ENCODE measurements around the gene CFAP46. TPM values are rescaled to one million over a fixed set of nuclear protein-coding genes. Genes with fewer than 3 reads are reported as not detected.
"Not testable (repeated sequence)": the region's sequence is repeated elsewhere in the genome, so short reads cannot be mapped to it uniquely, and the experiment has no call there.

The CFAP46 gene
- total RNA-seq, 2 donors from 2014 or later = 0.45 TPM; not detected in 1

DNA sequence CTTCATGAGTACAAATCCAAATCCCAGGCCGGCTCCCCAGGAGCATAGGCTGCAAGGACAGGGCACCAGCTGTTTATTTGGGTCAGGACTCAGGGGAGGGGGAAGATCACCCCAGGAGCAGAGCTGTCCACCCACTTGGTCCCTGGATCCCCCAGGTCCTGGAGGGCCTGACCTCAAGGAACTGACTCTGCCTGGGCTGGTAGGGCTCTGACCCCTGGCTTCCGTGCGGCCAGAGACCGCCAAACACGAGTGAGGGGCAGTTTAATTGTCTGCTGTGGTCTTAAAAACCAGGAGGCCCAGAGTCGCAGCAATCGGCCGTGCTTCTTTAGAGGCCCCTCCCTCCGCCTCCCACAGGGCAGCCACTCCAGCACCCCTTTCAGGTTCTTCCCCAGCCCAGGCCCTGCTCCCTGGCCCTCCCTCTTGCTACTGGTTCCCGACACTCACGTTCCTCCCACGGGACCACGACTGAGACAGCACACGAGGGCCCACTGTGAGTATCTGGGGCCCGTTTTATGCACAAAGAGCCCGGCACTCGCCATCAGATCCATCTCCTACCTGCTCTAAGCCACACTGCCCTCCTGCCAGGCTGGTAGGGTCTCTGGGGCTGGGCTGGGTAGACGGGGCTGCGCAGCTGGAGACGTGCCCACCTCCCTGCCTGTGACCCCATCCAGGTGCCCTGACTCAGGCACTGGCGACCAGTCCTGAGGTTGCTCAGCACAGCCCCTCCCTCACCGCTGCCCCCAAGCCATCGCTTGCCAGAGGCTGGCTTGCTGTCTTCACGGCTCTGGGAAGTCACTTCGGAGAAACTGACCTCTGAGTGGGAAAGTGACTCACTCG lies 30.0 kb upstream of the CFAP46 start:
- Mint-ChIP-seq H3K27ac (no peak overlapping the region), H3K9me3 (no peaks in the 10 kb centered on the region), H3K36me3 (peaks cover 0 to 4% of the 10 kb centered on the region in 2 donors)
- DNase-seq (ENCODE audit: low spot score in 2 of 2) = peak in 1 of 2 donors; percentile 39
- no peak for ATAC-seq

DNA sequence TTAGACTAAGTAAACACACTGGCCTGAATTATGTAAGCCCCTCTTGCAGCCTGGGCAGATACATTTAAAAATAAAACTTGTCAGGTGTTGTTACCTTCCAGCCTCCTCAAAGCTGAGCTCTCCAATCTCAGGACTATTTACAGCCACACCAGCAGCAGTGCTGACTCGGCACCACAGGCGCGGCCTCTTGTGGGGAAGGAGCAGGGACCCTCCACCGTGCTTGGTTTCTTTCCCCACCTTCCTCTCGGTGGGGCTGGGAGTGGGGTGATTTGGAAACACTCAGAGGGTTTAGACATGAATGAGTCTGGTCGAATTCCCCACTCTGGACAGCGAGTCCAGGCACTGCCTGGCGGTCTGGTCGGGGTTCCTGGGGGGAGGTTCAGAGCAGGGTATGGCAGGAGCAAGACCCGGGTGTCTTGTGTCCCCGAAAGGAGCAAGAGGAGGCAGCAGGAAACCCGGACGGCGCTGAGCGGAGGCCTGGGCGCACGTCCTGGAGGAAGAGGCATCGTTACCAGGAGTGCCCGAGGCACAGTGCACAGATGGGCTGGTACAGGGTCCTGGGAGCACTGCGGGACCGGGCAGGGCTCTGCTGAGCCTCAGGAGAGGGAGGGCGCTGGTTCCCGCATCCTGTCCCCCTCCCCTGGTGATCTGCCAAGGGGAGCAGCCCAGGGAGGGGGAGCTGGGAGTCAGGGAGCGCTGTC lies 29.2 kb upstream of the CFAP46 start:
- H3K9me3 Mint-ChIP-seq = no peaks in the 10 kb centered on the region
- ATAC-seq (no peak), DNase-seq (ENCODE audit: low spot score in 2 of 2) (no peak)
- peaks cover 0 to 4% of the 10 kb centered on the region in 2 donors for H3K36me3 Mint-ChIP-seq
- no peak overlapping the region for H3K27ac Mint-ChIP-seq

DNA sequence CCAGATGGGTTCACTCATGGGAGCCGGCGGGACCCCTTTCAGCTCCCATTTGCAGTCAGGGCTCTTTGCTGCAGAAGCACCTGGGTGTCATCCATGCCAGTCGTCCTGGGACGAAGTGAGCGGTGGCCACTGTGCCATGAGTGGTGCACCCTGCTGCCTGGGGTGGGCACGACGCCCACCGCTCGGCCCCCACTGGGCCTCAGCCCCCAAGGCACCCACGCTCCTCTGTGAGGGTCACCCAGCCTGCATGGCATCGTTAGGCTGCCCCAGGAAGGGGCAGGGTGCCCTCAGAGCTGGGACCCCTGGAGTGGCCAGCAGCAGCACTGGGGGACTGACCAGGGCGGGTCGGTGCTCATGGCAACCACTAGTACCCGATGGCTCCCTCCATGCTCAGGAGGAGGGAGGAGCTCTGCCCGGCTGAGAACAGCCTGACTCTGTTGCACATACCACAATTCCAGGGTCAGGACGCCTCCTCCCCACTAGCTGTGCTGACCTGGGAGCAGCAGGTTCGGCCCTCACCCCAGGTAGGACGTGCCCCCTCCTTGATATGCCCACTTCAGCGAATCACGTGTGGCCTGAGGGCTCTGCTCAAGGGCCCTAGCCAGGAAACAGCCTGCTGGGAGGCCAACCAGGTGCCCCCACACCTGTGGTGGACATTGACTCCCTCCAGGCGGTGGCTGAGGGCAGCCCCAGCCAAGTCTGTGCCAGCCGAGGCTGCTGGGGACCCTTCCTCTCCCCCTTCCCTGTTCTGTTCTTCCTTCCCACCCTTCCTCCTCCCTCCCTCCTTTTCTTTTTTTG lies 28.5 kb upstream of the CFAP46 start:
- Mint-ChIP-seq H3K9me3 (no peaks in the 10 kb centered on the region), H3K36me3 (peaks cover under 1 to 5% of the 10 kb centered on the region in 2 donors), H3K27ac (no peak overlapping the region)
- no peak for ATAC-seq
- DNase-seq (ENCODE audit: low spot score in 2 of 2) = no peak

DNA sequence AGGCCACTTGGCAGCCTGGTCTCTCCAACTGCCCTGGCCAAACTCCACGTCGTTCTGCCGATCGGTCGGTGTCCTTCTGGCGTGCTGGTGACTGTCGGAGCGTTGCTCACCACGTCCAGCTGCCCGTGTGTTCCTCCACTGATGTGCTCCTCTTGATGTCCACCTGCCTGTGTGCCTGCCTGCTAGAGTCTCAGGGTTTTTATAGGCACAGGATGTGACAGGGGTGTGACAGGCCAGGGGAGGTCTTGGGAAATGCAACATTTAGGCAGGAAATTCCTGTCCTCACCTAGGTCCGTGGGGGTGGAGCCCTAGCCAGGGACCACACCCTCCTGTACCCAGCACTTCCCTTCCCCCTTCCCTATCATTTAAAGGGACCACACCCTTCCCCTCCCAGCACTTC lies 25.2 kb upstream of the CFAP46 start:
- no peaks in the 10 kb centered on the region for H3K9me3 Mint-ChIP-seq
- peaks cover 5 to 10% of the 10 kb centered on the region in 2 donors for H3K36me3 Mint-ChIP-seq
- DNase-seq (ENCODE audit: low spot score in 2 of 2) (no peak), ATAC-seq (no peak)
- H3K27ac Mint-ChIP-seq = no peak overlapping the region

DNA sequence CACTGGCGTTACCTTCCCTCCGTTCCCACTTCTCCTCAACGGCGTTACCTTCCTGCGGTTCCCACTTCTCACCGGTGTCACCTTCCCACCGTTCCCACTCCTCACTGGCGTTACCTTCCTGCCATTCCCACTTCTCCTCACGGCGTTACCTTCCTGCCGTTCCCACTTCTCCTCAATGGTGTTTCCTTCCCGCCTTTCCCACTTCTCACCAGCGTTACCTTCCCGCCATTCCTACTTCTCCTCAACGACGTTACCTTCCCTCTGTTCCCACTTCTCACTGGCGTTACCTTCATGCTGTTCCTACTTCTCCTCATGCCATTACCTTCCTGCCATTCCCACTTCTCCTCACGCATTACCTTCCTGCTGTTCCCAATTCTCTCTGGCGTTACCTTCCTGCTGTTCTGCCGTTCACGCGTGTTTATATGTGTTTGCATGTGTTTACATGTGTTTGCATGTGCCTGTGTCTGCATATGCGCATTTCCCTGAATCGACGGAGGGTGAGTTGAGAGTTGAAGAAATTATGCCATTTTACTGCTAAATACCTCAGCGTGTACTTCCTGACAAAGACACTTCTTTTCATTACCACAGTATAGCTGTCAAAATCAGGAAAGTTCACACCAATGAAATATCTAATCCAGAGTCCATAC lies 23.2 kb upstream of the CFAP46 start:
- no peaks in the 10 kb centered on the region for H3K9me3 Mint-ChIP-seq
- DNase-seq (ENCODE audit: low spot score in 2 of 2) (no peak), ATAC-seq (no peak)
- peaks cover 5% of the 10 kb centered on the region in 2 donors for H3K36me3 Mint-ChIP-seq
- H3K27ac Mint-ChIP-seq = no peak overlapping the region

GRCh38 chr10:132964707-132965410 lies 22.5 kb upstream of the CFAP46 start:
- not testable (repeated sequence) for H3K36me3 Mint-ChIP-seq; DNase-seq (ENCODE audit: low spot score in 2 of 2); H3K27ac Mint-ChIP-seq; H3K9me3 Mint-ChIP-seq; ATAC-seq

- H3K9me3 Mint-ChIP-seq = no peaks in the 10 kb centered on the region
- peaks cover 5% of the 10 kb centered on the region in 2 donors for H3K36me3 Mint-ChIP-seq
- H3K27ac Mint-ChIP-seq = no peak overlapping the region
- DNase-seq (ENCODE audit: low spot score in 2 of 2) (no peak), ATAC-seq (no peak)
Measured at GRCh38 chr10:132964231-132964630, 21.9 kb upstream of the CFAP46 start.

DNA sequence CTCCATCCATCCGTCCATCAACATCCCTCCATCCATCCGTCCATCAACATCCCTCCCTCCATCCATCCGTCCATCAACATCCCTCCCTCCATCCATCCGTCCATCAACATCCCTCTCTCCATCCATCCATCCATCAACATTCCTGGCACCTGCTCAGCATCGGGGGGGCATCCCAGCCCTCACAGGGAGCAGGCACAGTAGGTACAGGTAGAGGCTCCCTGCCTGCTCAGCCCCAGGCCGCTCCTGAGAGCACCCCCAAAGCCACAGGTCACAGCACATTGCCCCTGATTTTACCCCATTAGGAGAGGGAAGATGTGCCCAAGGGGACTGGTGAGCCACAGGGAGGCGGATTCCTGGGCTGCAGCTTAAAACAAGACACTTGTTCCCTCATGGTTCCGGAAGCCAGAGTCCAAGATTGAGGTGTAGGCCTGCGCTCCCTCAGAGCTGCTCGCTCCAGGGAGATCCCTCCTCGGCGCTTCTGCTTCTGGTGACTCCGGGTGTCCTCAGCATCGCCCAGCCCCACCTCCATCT lies 21.1 kb upstream of the CFAP46 start:
- no peaks in the 10 kb centered on the region for H3K9me3 Mint-ChIP-seq
- peak overlapping the region in 1 of 2 donors; percentile 87 for H3K27ac Mint-ChIP-seq
- DNase-seq (ENCODE audit: low spot score in 2 of 2) = no peak

GRCh38 chr10:132962623-132963429 lies 20.5 kb upstream of the CFAP46 start:
- ATAC-seq (peak; percentile 52 to 71), DNase-seq (ENCODE audit: low spot score in 2 of 2) (no peak)
- peak overlapping the region; percentile 87 to 98 for H3K27ac Mint-ChIP-seq
- H3K36me3 Mint-ChIP-seq = peaks cover 5% of the 10 kb centered on the region in 2 donors
- H3K9me3 Mint-ChIP-seq = no peaks in the 10 kb centered on the region

More for the DNA sequence above, 21.1 kb upstream of the CFAP46 start:
- no peak for ATAC-seq
- peaks cover 5% of the 10 kb centered on the region in 2 donors for H3K36me3 Mint-ChIP-seq

DNA sequence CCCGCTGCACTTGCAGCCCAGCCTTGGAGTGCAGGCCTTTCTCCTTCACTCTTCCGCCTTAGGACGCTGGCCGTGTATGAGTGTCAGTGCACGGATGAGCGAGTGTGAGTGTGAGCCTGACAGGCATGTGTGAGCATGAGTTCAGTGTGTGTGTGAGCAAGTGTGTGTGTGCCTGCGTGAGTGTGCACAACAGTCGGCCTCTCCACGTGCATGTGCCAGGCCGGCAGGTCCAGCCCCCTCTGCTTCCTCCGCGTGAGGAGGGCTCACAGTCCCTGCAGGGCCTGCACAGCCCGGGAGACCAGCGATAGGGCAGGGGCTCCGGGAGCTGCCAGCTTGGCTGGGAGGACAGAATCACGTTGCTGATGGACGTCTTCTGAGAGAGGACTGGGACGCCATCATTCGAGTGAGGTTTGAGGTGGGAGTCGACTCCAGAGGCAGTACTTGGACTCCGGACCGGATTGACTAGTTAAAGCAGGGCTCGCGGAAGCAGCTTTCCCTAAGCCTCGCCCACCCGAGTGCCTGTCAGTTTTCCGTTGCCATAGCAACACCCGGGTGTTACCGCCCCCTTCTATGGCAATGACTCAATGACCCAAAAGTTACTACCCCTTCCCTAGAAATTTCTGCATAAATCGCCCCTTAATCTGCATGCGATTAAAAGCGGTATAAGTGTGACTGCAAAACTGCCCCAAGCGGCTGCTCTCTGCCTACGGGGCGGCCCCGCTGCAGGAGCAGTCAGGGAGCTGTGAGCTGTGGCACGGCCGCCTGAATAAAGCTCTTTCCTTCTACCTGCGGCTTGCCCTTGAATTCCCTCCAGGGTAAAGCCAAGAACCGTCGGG lies 19.6 kb upstream of the CFAP46 start:
- Mint-ChIP-seq H3K27ac (peak overlapping the region; percentile 87 to 98), H3K36me3 (peaks cover 5% of the 10 kb centered on the region in 2 donors), H3K9me3 (no peaks in the 10 kb centered on the region)
- ATAC-seq (peak; percentile 79 to 89), DNase-seq (ENCODE audit: low spot score in 2 of 2) (peak; percentile 80 to 86)

GRCh38 chr10:132961420-132961786 lies 19.0 kb upstream of the CFAP46 start:
- ATAC-seq = no peak
- Mint-ChIP-seq H3K36me3 (peaks cover 5% of the 10 kb centered on the region in 2 donors), H3K9me3 (no peaks in the 10 kb centered on the region), H3K27ac (no peak overlapping the region)
- no peak for DNase-seq (ENCODE audit: low spot score in 2 of 2)

- ATAC-seq = no peak
- Mint-ChIP-seq H3K9me3 (no peaks in the 10 kb centered on the region), H3K27ac (no peak overlapping the region), H3K36me3 (peaks cover 4 to 5% of the 10 kb centered on the region in 2 donors)
- DNase-seq (ENCODE audit: low spot score in 2 of 2) = no peak
Measured at GRCh38 chr10:132960631-132961419, 18.5 kb upstream of the CFAP46 start.

DNA sequence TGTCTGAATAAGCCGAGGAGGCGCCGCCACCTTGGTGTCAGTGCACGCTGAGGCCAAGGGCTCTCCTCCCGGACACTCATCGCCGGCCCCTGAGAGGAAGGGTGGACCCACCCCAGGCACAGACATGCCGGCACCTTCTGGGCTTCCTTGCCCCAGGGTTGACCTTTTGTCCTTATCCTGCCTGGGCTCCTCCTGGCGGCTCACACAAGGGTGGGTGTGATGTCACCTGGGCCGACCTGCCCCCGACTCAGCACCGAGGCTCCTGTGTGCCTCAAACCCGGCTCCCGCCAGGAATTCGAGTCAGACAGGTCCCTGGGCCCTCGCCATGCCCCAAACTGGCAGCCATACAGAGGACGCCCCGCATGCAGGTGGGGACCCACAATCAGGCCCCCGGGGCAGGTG lies 17.7 kb upstream of the CFAP46 start:
- DNase-seq (ENCODE audit: low spot score in 2 of 2) = no peak
- Mint-ChIP-seq H3K27ac (no peak overlapping the region), H3K9me3 (no peaks in the 10 kb centered on the region), H3K36me3 (no peaks in the 10 kb centered on the region)
- no peak for ATAC-seq

GRCh38 chr10:132959559-132959961 lies 17.2 kb upstream of the CFAP46 start:
- no peak for DNase-seq (ENCODE audit: low spot score in 2 of 2)
- no peaks in the 10 kb centered on the region for H3K36me3 Mint-ChIP-seq
- H3K9me3 Mint-ChIP-seq = no peaks in the 10 kb centered on the region
- ATAC-seq = no peak
- no peak overlapping the region for H3K27ac Mint-ChIP-seq
